Right atrium auricular region (tissue), 2 donors: ENCODE data around the gene UBLCP1. TPM values are rescaled to one million over a fixed set of nuclear protein-coding genes. Genes with fewer than 3 reads are reported as not detected.
A peak's percentile ranks its signal among the peaks of the same experiment; 100 is the strongest.

Experiments used
- DNase-seq: peaks from one replicate; pipeline ENCODE4 v3.0.0-alpha.2; 2019; ENCODE audit warnings: low spot score
- H3K27ac ChIP-seq, 2 donors: fragments of 200-600 bp; sonication (generic); 1 replicate in 1 of 2; 2 replicates in 1 of 2; pipeline ENCODE4 v1.5.1; 2016 to 2019
- H3K27me3 ChIP-seq, 2 donors: fragments of 200-600 bp; sonication (generic); one replicate each; pipeline versions ENCODE4 v1.5.1 to v1.6.0; 2017 to 2019
- H3K36me3 ChIP-seq: fragments of 200-600 bp; sonication (generic); one replicate; pipeline ENCODE4 v1.5.1; 2016
- H3K4me1 ChIP-seq, 2 donors: fragments of 200-600 bp; sonication (generic); one replicate each; pipeline versions ENCODE4 v1.5.1 to v1.6.0; 2017 to 2019
- H3K4me3 ChIP-seq, 2 donors: fragments of 200-600 bp; sonication (generic); 1 replicate in 1 of 2; 2 replicates in 1 of 2; pipeline ENCODE4 v1.5.1; 2017 to 2019; ENCODE audit warnings: mild to moderate bottlenecking in 1 of 2, moderate library complexity in 1 of 2
- H3K9me3 ChIP-seq, 2 donors: fragments of 200-600 bp; sonication (generic); one replicate each; pipeline ENCODE4 v1.5.1; 2019
- CTCF ChIP-seq, 2 donors: fragments of 200-600 bp; sonication (generic); IDR thresholded peaks; one replicate each; pipeline ENCODE4 v1.5.1; 2019; ENCODE audit warnings: antibody characterized with exemption in 2 of 2
- total RNA-seq, 2 donors: library from RNA; depleted of rRNA; stranded (reverse); fragments of >200 nt; gene quantifications; one replicate each; pipeline ENCODE4 v1.1.0, GENCODE V29; 2016

The UBLCP1 gene
- total RNA-seq, 2 donors from 2014 or later: 13.2 to 14.1 TPM

- Histone ChIP-seq H3K27ac (no peak overlapping the region), H3K4me1 (no peaks in the 10 kb centered on the region), H3K27me3 (no peaks in the 10 kb centered on the region), H3K9me3 (no peaks in the 10 kb centered on the region), H3K36me3 (no peaks in the 10 kb centered on the region), H3K4me3 (no peak overlapping the region)
- no peak for TF ChIP-seq CTCF (IDR thresholded peaks at IDR 0.05)
- no peak for DNase-seq
Measured at GRCh38 chr5:159311063-159311462, 48.0 kb downstream of the UBLCP1 start.

- no peaks in the 10 kb centered on the region for H3K9me3 ChIP-seq
- no peak overlapping the region for H3K27ac ChIP-seq
- no peaks in the 10 kb centered on the region for H3K4me1 ChIP-seq
- no peak overlapping the region for H3K4me3 ChIP-seq
- no peaks in the 10 kb centered on the region for H3K36me3 ChIP-seq
- DNase-seq: no peak
- H3K27me3 ChIP-seq: no peaks in the 10 kb centered on the region
- no peak for TF ChIP-seq CTCF (IDR thresholded peaks at IDR 0.05)
Measured at GRCh38 chr5:159313197-159313596, 50.1 kb downstream of the UBLCP1 start.

- TF ChIP-seq CTCF (IDR thresholded peaks at IDR 0.05): peak; percentile 28 to 57
- no peak overlapping the region for H3K4me3 ChIP-seq
- DNase-seq: no peak
Measured at GRCh38 chr5:159316519-159317383, 53.7 kb downstream of the UBLCP1 start.

GRCh38 chr5:159317849-159318248 lies 54.8 kb downstream of the UBLCP1 start:
- H3K4me3 ChIP-seq: no peak overlapping the region
- H3K36me3 ChIP-seq: no peaks in the 10 kb centered on the region
- no peak for TF ChIP-seq CTCF (IDR thresholded peaks at IDR 0.05)
- no peaks in the 10 kb centered on the region for H3K27me3 ChIP-seq
- no peaks in the 10 kb centered on the region for H3K4me1 ChIP-seq
- no peak for DNase-seq
- no peak overlapping the region for H3K27ac ChIP-seq
- no peaks in the 10 kb centered on the region for H3K9me3 ChIP-seq

More at GRCh38 chr5:159316519-159317383, 53.7 kb downstream of the UBLCP1 start:
- Histone ChIP-seq H3K4me1 (no peaks in the 10 kb centered on the region), H3K27me3 (no peaks in the 10 kb centered on the region), H3K27ac (no peak overlapping the region), H3K9me3 (no peaks in the 10 kb centered on the region), H3K36me3 (no peaks in the 10 kb centered on the region)

- DNase-seq: no peak
- Histone ChIP-seq H3K9me3 (no peaks in the 10 kb centered on the region), H3K4me1 (no peaks in the 10 kb centered on the region), H3K4me3 (no peak overlapping the region), H3K27me3 (no peaks in the 10 kb centered on the region), H3K36me3 (no peaks in the 10 kb centered on the region), H3K27ac (no peak overlapping the region)
- TF ChIP-seq CTCF (IDR thresholded peaks at IDR 0.05): no peak
Measured at GRCh38 chr5:159318448-159318847, 55.4 kb downstream of the UBLCP1 start.
